K562 (cell line): Measurements from ENCODE around the gene HNRNPU. TPM values are rescaled to one million over a fixed set of nuclear protein-coding genes. Genes with fewer than 3 reads are reported as not detected.

Experiments
- ATAC-seq: fragments of 200-7000 bp; cut with Tn5 transposase; 3 replicates; pipeline ENCODE4 v1.9.1; 2020; ENCODE audit warnings: moderate library complexity
- BruUV-seq: library from RNA; stranded (reverse); fragments of 400-500 nt; replicated peaks from 2 replicates; lab custom pipeline; 2021; lab: Mats Ljungman, UMichigan
- CTCF ChIA-PET: fragments of 300-600 bp; formaldehyde crosslinking; extraction: SDS; loops from one replicate; lab custom pipeline; 2021; ENCODE audit warnings: low intra/inter-chr PET ratio; lab: Yijun Ruan, JAX
- POLR2A ChIA-PET: fragments of 300-600, 350-650 bp; sonication (Branson Sonifier 250); formaldehyde crosslinking; extraction: SDS; loops from one replicate; lab custom pipeline; 2021; ENCODE audit warnings: antibody characterized with exemption, inconsistent platforms; lab: Yijun Ruan, JAX
- DNase-seq, 4 experiments: peaks; one replicate each; pipeline versions ENCODE4 v3.0.0 to v3.0.0-alpha.2; 2011 to 2018; ENCODE audit warnings: low spot score in 3 of 4, mixed read lengths in 3 of 4; ENCODE audit errors: extremely low read depth in 1 of 4
- FAIRE-seq: peaks from 2 replicates; lab custom pipeline; 2011; peaks lifted over from hg19 to GRCh38; lab: Jason Lieb, UNC
- H2AFZ ChIP-seq: 2 replicates; pipeline ENCODE4 v1.6.0; 2011; ENCODE audit warnings: low read depth, low read length, control low read depth, inconsistent platforms
- H3K27ac ChIP-seq: fragments of 200-600 bp; 3 replicates; pipeline ENCODE4 v1.8.0; 2011; ENCODE audit warnings: low read depth, mild to moderate bottlenecking, control low read depth, inconsistent platforms, low read length, moderate library complexity, mixed read lengths; ENCODE audit errors: extremely low read depth
- H3K27me3 ChIP-seq, 2 experiments: fragments of 300-600 bp in 1 of 2; 2 replicates in 1 of 2; 3 replicates in 1 of 2; pipeline versions ENCODE4 v1.6.0 to v1.8.0; 2011; ENCODE audit warnings: inconsistent platforms in 2 of 2, low read length in 2 of 2, mild to moderate bottlenecking in 1 of 2, mixed read lengths in 1 of 2, moderate library complexity in 1 of 2; ENCODE audit not compliant: control insufficient read depth in 2 of 2, insufficient read depth in 2 of 2
- H3K36me3 ChIP-seq: fragments of 300-600 bp; 3 replicates; pipeline ENCODE4 v1.8.0; 2011; ENCODE audit warnings: mild to moderate bottlenecking, low read length, inconsistent platforms; ENCODE audit not compliant: control insufficient read depth, insufficient read depth
- H3K4me1 ChIP-seq, 2 experiments: fragments of 200-600 bp in 1 of 2; replicated peaks in 1 of 2; 2 replicates in 1 of 2; 3 replicates in 1 of 2; pipeline versions ENCODE4 v1.5.1 to v1.8.0; 2011; ENCODE audit warnings: inconsistent platforms in 2 of 2, low read length in 2 of 2, mild to moderate bottlenecking in 1 of 2, mixed read lengths in 1 of 2, moderate library complexity in 1 of 2; ENCODE audit not compliant: control insufficient read depth in 2 of 2, insufficient read depth in 2 of 2
- H3K4me2 ChIP-seq: 2 replicates; pipeline ENCODE4 v1.6.1; 2011; ENCODE audit warnings: low read length, control low read depth, inconsistent platforms, mixed read lengths; ENCODE audit not compliant: insufficient read depth
- H3K4me3 ChIP-seq: fragments of 200-600 bp; sonication (generic), shearing (Covaris generic); 2 replicates; pipeline ENCODE4 v1.5.1; 2016; ENCODE audit warnings: control low read depth, inconsistent platforms
- H3K79me2 ChIP-seq: fragments of 200-600 bp; 3 replicates; pipeline ENCODE4 v1.8.0; 2011; ENCODE audit warnings: low read length, inconsistent platforms; ENCODE audit not compliant: control insufficient read depth, insufficient read depth
- H3K9ac ChIP-seq, 2 experiments: 2 replicates each; pipeline versions ENCODE4 v1.6.0 to v1.6.1; 2011; ENCODE audit warnings: low read depth in 2 of 2, low read length in 2 of 2, control low read depth in 1 of 2, inconsistent platforms in 1 of 2, mild to moderate bottlenecking in 1 of 2, mixed read lengths in 1 of 2; ENCODE audit not compliant: insufficient read depth in 1 of 2
- H3K9me1 ChIP-seq: one replicate; pipeline ENCODE4 v1.6.0; 2011; ENCODE audit warnings: inconsistent platforms, mild to moderate bottlenecking, low read length, moderate library complexity; ENCODE audit not compliant: control insufficient read depth, insufficient read depth
- H3K9me3 ChIP-seq: replicated peaks from 2 replicates; pipeline ENCODE4 v1.5.1; 2011; ENCODE audit warnings: low read depth, low read length, inconsistent platforms; ENCODE audit not compliant: control insufficient read depth, insufficient read depth
- H4K20me1 ChIP-seq: replicated peaks from 2 replicates; pipeline ENCODE4 v1.6.1; 2011; ENCODE audit warnings: low read length, inconsistent platforms, mixed read lengths; ENCODE audit not compliant: control insufficient read depth, insufficient read depth
- MAZ ChIP-seq, 2 experiments: fragments of 450-650 bp in 1 of 2; sonication (generic) in 1 of 2; formaldehyde crosslinking; IDR thresholded peaks in 1 of 2; conservative IDR thresholded peaks in 1 of 2; 2 replicates each; pipeline versions ENCODE4 v1.4.0 to v1.5.0; 2020; ENCODE audit warnings: mild to moderate bottlenecking in 1 of 2, missing genetic modification reagents in 1 of 2
- MTF1 ChIP-seq: fragments of 250-450 bp; sonication (Bioruptor Pico); IDR thresholded peaks from 2 replicates; pipeline ENCODE4 v1.9.0; 2021; ENCODE audit warnings: moderate library complexity, mild to moderate bottlenecking, inconsistent platforms, borderline replicate concordance
- PTBP1 ChIP-seq: fragments of 200-400 bp; formaldehyde crosslinking; IDR thresholded peaks from 2 replicates; pipeline ENCODE4 v1.6.1; 2017; ENCODE audit warnings: low read depth, low read length
- TAF7 ChIP-seq: fragments of 450-650 bp; IDR thresholded peaks from 2 replicates; pipeline ENCODE4 v1.6.1; 2016; ENCODE audit warnings: missing genetic modification characterization, missing compliant biosample characterization
- WGBS: fragments of 100-300 bp; shearing (Covaris generic); methylation state at CpG from one replicate; pipeline ENCODE4 v1.1.6; 2016; ENCODE audit warnings: low coverage, mixed read lengths; ENCODE audit not compliant: insufficient coverage; ENCODE audit errors: missing lambda C conversion rate; 5-methylcytosine and 5-hydroxymethylcytosine counted together
- in situ Hi-C: fragments of 300-500 bp; cut with MboI; formaldehyde crosslinking; loops from 4 replicates; pipeline ENCODE4 v1.15.0; 2018; ENCODE audit warnings: inconsistent platforms, mixed read lengths
- intact Hi-C: fragments of 100-400 bp; cut with micrococcal nuclease; formaldehyde crosslinking; loops from 2 replicates; pipeline ENCODE4 v1.14.2; 2022
- polyA plus RNA-seq, 8 experiments: library from polyadenylated mRNA; depleted of rRNA in 4 of 8; stranded (reverse) in 5 of 8; unstranded in 3 of 8; fragments of >200 nt; fragmentation: Nextera tagmentation in 2 of 8; fragmentation: Illumina TruSeq in 1 of 8; extraction: Ambion mirVana in 2 of 8; extraction: Trizol in 1 of 8; gene quantifications; 2 replicates each; pipeline versions ENCODE4 v1.2.1 to v1.2.3, GENCODE V29; 2011 to 2014; ENCODE audit warnings: inconsistent platforms in 1 of 8, missing spikeins in 1 of 8
- total RNA-seq, 7 experiments: library from RNA; depleted of rRNA in 6 of 7; stranded (reverse); fragments of >200 nt in 6 of 7; fragmentation: Illumina TruSeq in 2 of 7; extraction: Trizol in 2 of 7; gene quantifications; 2 replicates each; pipeline versions ENCODE4 v1.2.1 to v1.2.3, GENCODE V29; 2011 to 2021; ENCODE audit warnings: low replicate concordance in 1 of 7
- TF ChIP-seq, protein P1 (sequence below): fragments of 450-650 bp; formaldehyde crosslinking; IDR thresholded peaks from 2 replicates; pipeline ENCODE4 v1.4.0; 2020; ENCODE audit warnings: mild to moderate bottlenecking, moderate library complexity
- TF ChIP-seq, protein P2 (sequence below): fragments of 450-650 bp; IDR thresholded peaks from 2 replicates; pipeline ENCODE4 v1.6.1; 2016; ENCODE audit warnings: missing biosample characterization, missing genetic modification characterization
- TF ChIP-seq, protein P3 (sequence below): fragments of 450-650 bp; conservative IDR thresholded peaks from 2 replicates; pipeline ENCODE4 v1.6.1; 2016; ENCODE audit warnings: missing genetic modification characterization, low read depth, mild to moderate bottlenecking, control low read depth, missing compliant biosample characterization

Gene HNRNPU
- total and polyA plus RNA-seq, 9 of the 15 experiments (the other 6 are each of a cell fraction or from before 2014, with no cell fraction given), result 159 to 777 (median 577) TPM

DNA sequence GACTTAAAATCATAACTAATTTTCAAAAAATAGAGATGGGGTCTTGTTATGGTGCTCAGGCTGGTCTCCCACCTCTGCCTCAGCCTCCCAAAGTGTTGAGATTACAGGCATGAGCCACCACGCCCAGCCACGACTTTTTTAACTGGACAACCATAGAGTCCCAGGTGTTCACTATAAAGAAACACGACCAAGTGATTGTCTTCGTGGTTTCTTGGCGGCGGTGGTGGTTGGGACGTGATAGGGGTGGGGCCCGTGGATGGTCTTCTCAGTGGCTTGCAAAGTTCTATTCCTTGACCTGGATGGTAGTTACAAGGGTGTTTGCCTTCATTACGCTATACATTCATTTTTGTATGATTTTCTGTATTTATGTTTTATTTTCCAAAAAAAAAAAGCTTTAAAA lies 63.5 kb downstream of the HNRNPU start:
- no peak for DNase-seq
- no peak overlapping the region for H3K4me2 ChIP-seq
- no peaks in the 10 kb centered on the region for H3K9me1 ChIP-seq
- CTCF ChIA-PET, result interaction anchor here (0.7 to 1.2 kb wide), 5 partner anchors 197 to 574 kb away, joined by 3 to 10 read pairs (median 4); no protein-coding TSS in a partner anchor
- no peak overlapping the region for H3K4me3 ChIP-seq
- POLR2A ChIA-PET, result interaction anchor here (0.6 to 1.0 kb wide), 2 partner anchors 14 to 405 kb away, joined by 3 to 4 read pairs; no protein-coding TSS in a partner anchor
- ATAC-seq, result no peak
- 5% methylated on average over 9 of the region's 9 CpGs for WGBS
- H3K36me3 ChIP-seq, result no peaks in the 10 kb centered on the region
- H2AFZ ChIP-seq, result no peak overlapping the region
- H3K27ac ChIP-seq, result no peak overlapping the region
- TF ChIP-seq MTF1 (no peak), PTBP1 (no peak), MAZ (CRISPR knock-in tag; conservative IDR thresholded peaks at IDR 0.05 in 1 of 2, IDR thresholded peaks at IDR 0.05 in 1 of 2) (no peak), TAF7 (tag) (no peak)
- TF ChIP-seq, protein P1, sequence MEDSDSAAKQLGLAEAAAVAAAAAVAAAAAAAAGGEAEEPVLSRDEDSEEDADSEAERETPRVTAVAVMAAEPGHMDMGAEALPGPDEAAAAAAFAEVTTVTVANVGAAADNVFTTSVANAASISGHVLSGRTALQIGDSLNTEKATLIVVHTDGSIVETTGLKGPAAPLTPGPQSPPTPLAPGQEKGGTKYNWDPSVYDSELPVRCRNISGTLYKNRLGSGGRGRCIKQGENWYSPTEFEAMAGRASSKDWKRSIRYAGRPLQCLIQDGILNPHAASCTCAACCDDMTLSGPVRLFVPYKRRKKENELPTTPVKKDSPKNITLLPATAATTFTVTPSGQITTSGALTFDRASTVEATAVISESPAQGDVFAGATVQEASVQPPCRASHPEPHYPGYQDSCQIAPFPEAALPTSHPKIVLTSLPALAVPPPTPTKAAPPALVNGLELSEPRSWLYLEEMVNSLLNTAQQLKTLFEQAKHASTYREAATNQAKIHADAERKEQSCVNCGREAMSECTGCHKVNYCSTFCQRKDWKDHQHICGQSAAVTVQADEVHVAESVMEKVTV (CRISPR knock-in tag), result no peak
- TF ChIP-seq, protein P2, sequence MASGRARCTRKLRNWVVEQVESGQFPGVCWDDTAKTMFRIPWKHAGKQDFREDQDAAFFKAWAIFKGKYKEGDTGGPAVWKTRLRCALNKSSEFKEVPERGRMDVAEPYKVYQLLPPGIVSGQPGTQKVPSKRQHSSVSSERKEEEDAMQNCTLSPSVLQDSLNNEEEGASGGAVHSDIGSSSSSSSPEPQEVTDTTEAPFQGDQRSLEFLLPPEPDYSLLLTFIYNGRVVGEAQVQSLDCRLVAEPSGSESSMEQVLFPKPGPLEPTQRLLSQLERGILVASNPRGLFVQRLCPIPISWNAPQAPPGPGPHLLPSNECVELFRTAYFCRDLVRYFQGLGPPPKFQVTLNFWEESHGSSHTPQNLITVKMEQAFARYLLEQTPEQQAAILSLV, result no peak
- TF ChIP-seq, protein P3, sequence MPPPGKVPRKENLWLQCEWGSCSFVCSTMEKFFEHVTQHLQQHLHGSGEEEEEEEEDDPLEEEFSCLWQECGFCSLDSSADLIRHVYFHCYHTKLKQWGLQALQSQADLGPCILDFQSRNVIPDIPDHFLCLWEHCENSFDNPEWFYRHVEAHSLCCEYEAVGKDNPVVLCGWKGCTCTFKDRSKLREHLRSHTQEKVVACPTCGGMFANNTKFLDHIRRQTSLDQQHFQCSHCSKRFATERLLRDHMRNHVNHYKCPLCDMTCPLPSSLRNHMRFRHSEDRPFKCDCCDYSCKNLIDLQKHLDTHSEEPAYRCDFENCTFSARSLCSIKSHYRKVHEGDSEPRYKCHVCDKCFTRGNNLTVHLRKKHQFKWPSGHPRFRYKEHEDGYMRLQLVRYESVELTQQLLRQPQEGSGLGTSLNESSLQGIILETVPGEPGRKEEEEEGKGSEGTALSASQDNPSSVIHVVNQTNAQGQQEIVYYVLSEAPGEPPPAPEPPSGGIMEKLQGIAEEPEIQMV, result no peak
- H3K9me3 ChIP-seq, result no peaks in the 10 kb centered on the region
- in situ Hi-C loops, result no loop called here
- no peaks in the 10 kb centered on the region for H4K20me1 ChIP-seq
- intact Hi-C loops, result loop anchor here (1.0 to 2.0 kb wide), 3 partner anchors 36 to 241 kb away; no protein-coding TSS in a partner anchor
- peaks cover 33 to 66% of the 10 kb centered on the region in 2 experiments for H3K27me3 ChIP-seq
- H3K4me1 ChIP-seq, result no peaks in the 10 kb centered on the region; a peak in 2 of 5 replicates
- no peak overlapping the region for H3K9ac ChIP-seq
- no peak for FAIRE-seq
- no TSS peak for BruUV-seq
- H3K79me2 ChIP-seq, result no peaks in the 10 kb centered on the region

Other genes starting within 250 kb of the HNRNPU start
- 40.8 TPM in 2 replicates for gene DESI2, start 211.4 kb downstream of the HNRNPU start, total RNA-seq (2014; rRNA removed)
- gene DESI2, start 211.4 kb downstream of the HNRNPU start, total RNA-seq (2014; rRNA removed; fragmentation: Illumina TruSeq; extraction: Trizol), result 56.9 and 60.6 TPM in 2 replicates
- 52.4 and 59.4 TPM in 2 replicates for gene DESI2, start 211.4 kb downstream of the HNRNPU start, total RNA-seq (2015; rRNA removed; fragmentation: Illumina TruSeq; extraction: Trizol)
- gene DESI2, start 211.4 kb downstream of the HNRNPU start, total RNA-seq (2021), result 42.3 and 43.9 TPM in 2 replicates
- gene DESI2, start 211.4 kb downstream of the HNRNPU start, polyA plus RNA-seq (2011; rRNA removed), result 36.6 and 38.4 TPM in 2 replicates
- gene DESI2, start 211.4 kb downstream of the HNRNPU start, polyA plus RNA-seq (2014; fragmentation: Illumina TruSeq; extraction: Trizol), result 33.6 and 37.8 TPM in 2 replicates
- gene DESI2, start 211.4 kb downstream of the HNRNPU start, polyA plus RNA-seq (2014; fragmentation: Nextera tagmentation; extraction: Ambion mirVana), result 10 to 100 TPM; 17.4 to 20.4 TPM
- gene DESI2, start 211.4 kb downstream of the HNRNPU start, polyA plus RNA-seq (2014; rRNA removed), result 26.1 and 26.9 TPM in 2 replicates
- gene COX20, start 28.9 kb downstream of the HNRNPU start, total RNA-seq (2014; rRNA removed), result 41.5 and 47.2 TPM in 2 replicates
- gene COX20, start 28.9 kb downstream of the HNRNPU start, total RNA-seq (2014; rRNA removed; fragmentation: Illumina TruSeq; extraction: Trizol), result 72.8 and 92.9 TPM in 2 replicates
- gene COX20, start 28.9 kb downstream of the HNRNPU start, total RNA-seq (2015; rRNA removed; fragmentation: Illumina TruSeq; extraction: Trizol), result 77.9 and 84.3 TPM in 2 replicates
- gene COX20, start 28.9 kb downstream of the HNRNPU start, total RNA-seq (2021), result 51.6 and 60.0 TPM in 2 replicates
- gene COX20, start 28.9 kb downstream of the HNRNPU start, polyA plus RNA-seq (2011; rRNA removed), result 30.6 and 55.6 TPM in 2 replicates
- 99.5 and 106 TPM in 2 replicates for gene COX20, start 28.9 kb downstream of the HNRNPU start, polyA plus RNA-seq (2014; fragmentation: Illumina TruSeq; extraction: Trizol)
- gene COX20, start 28.9 kb downstream of the HNRNPU start, polyA plus RNA-seq (2014; fragmentation: Nextera tagmentation; extraction: Ambion mirVana), result 100 to 1,000 TPM; 145 to 171 TPM
- gene COX20, start 28.9 kb downstream of the HNRNPU start, polyA plus RNA-seq (2014; rRNA removed), result 122 and 192 TPM in 2 replicates